Stimulated activated CD8-positive, alpha-beta memory T cell treated with anti-CD3 and anti-CD28 coated beads, Interleukin-7, amount 100 ng/mL, for 24 hours (primary cell): ENCODE results near the gene CC2D2A.
"Not testable (repeated sequence)": the region's sequence is repeated elsewhere in the genome, so short reads cannot be mapped to it uniquely, and the experiment has no call there.

Source experiments
- DNase-seq: peaks from one replicate; pipeline ENCODE4 v3.0.0-alpha.2; 2020; ENCODE audit warnings: low read depth

The CC2D2A gene

DNA sequence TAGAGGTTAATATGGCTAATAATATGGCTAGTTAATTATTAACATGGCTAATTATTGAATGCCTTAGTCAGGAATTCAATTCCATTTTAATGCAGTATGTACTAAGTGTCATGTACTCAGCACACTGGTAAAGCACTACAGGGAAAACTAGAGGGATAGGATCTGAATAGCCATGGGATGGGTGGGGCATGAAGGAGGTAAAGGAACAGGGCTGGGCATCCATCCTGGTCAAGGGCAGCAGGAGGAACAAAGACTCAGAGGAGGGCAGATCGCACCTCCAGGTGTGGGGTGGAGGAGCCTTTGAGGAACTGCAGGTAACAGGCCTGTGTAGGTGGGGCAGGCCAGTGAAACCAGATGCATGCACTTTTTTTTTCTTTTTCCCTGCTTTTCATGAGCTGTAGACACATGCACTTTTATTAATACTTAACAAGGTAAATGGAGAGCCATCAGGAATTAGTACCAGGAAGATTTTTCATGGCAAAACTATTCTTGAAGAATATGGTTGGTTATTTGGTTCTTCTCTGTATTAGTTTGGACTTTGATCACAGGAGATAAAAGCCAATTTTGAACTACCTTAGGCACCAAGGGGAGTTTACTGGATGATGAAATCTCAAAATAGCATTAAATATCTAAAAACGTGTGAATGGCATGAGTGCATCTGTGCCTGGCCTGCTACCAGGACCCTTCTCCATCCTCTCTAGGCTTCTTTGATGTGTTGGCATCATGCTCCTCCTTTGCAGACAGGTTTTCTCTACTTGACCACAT, 88.3 kb downstream of the CC2D2A start:
- no peak for DNase-seq

- DNase-seq: no peak
Observed at GRCh38 chr4:15558561-15558960, 88.9 kb downstream of the CC2D2A start.

DNA sequence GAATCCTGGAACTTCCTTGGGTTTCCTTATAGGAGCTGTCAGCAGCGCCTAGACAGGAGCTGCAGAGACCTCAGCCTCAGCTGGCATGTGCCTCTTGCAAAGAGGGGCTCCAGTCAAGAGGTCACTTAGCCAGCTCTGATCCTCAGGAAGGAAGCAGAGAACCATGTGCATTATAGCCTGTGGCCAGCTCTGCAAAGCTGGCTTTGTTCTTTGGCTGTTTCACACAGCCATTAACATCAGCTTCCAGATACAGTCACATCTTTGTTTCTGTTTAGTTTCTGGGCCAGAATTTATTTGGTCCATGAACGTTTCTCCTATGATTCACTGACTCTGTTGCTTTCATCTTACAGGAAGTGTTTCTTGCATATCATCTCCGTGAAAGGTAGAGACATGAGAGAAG, 92.4 kb downstream of the CC2D2A start:
- no peak for DNase-seq

GRCh38 chr4:15562623-15563022, 92.9 kb downstream of the CC2D2A start:
- no peak for DNase-seq

DNA sequence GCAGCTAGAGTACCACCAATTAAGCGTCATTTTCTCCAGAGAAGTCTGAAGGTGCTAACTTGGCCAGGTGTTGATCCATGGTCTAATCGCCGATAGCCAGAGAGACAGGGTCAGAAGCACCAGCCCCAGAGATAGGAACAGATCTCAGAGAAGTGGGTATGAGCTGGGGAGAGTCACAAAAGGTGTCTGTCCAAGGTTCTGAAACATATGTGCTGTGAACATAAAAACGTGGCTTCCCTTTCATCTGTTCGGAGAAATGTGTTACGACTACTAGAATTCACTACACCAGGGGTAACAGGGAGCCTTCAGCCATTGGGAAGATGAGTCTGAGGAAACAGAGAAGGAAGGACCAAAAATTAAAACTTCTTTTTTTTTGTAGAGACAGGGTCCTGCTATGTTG, 94.2 kb downstream of the CC2D2A start:
- no peak for DNase-seq

- DNase-seq: no peak
Observed at GRCh38 chr4:15568821-15569220, 99.1 kb downstream of the CC2D2A start.

DNA sequence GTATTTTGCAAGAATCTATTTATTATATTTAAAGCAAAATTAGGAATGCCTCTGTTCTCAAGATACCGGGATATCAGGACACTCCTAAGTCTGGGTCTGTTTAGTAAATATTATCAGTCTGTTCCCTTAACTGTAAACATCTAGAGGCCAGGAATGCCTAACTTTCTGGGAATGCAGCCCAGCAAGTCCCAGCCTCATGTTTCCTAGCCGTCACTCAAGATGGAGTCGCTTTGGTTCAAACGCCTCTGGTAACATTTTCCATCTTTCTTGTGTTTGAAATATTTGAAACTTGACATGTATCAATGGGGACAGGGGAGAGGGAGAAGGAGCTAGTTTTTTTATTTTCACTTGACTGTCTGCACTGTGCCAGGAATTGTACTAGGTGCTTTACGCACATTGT, 100.1 kb downstream of the CC2D2A start:
- DNase-seq: no peak

DNA sequence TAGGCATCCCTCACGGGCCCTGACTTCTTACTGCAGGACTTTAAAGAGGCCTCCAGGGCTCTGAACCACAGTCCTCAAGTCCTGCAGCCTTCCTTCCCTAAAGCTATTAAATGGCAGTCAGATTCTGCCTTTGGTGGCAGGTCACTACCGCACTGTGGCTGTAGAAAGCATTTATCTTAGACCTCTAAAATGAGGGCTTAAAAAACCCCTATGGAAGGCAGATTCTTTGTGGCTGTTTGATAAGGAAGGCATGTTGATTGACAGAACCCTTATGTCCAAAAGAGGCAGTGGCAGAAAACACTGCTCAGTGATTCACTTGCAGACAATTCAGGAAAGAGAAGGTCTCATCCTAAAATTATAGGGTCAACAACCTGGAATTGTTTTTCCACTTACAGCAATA, 106.3 kb downstream of the CC2D2A start:
- DNase-seq: no peak

- DNase-seq: no peak
Observed at GRCh38 chr4:15577508-15577907, 107.8 kb downstream of the CC2D2A start.

DNA sequence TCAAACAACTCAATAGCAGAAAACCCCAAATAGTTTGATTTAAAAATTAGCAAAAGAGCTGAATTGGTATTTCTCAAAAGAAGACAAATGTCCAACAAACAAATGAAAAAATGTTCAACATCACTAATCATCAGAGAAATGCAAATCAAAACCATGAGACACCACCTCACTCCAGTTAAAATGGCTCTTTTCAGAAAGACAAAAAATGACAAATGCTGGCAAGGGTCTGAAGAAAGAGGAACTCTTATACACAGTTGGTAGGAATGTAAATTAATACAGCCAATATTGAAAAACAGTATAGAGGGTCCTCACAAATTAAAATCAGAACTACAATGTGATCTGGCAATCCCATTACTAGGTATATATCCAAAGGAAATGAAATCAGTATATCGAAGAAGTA, 115.1 kb downstream of the CC2D2A start:
- no peak for DNase-seq

- DNase-seq: no peak
Observed at GRCh38 chr4:15585331-15585730, 115.6 kb downstream of the CC2D2A start.

DNA sequence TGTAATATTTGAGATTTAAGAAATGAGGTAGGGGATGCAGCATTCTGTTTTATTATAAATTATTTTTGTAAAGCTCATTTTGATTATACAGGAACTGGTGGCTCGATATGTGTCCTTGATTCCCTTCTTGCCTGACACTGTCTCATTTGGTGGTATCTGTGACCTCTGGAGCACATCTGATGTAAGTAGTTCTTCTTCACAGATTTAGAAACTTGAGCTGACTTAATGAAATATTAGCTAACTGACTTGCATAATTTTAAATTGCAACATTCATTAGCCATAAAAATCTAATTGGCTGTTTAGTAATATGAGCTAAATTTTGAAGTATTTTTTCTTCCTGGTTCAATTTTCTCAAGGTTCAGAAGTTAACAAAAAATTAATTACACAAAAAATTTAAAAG, 116.4 kb downstream of the CC2D2A start:
- no peak for DNase-seq

- DNase-seq: no peak
Observed at GRCh38 chr4:15587649-15588048, 118.0 kb downstream of the CC2D2A start.

DNA sequence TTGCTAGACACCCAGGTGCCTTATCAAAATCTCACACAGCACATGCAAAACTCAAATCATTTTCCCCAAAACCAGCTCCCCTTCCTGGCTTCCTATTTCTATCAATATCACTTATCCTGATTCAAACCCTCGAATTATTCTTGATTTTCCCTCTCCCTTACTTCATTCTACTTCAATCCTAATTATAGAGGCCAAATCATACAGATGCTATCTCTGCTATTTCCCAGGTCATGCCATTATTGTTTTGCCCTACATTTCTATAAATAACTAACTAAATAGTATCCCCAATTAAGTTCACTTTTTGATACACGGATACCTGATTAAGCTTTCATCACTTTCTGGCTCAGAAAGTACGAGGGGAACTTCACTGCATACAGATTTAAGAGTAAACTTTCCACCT, 123.1 kb downstream of the CC2D2A start:
- no peak for DNase-seq

DNA sequence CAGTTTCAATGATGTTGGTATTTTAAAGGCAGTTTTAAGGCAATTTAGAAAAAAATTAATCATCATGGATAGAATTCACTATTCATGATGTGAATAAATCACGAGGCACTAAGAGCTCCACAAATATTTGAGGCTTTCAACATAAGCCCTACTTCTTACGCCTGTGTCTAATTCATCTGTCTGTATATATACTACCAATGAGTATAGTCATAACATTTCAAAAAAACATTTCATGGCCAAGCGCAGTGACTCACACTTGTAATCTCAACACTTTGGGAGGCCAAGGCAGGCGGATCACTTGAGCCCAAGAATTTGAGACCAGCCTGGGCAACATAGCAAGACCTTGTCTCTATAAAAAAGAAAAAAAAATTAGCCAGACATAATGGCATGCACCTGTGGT, 129.0 kb downstream of the CC2D2A start:
- no peak for DNase-seq

GRCh38 chr4:15600176-15600575, 130.5 kb downstream of the CC2D2A start:
- no peak for DNase-seq

DNA sequence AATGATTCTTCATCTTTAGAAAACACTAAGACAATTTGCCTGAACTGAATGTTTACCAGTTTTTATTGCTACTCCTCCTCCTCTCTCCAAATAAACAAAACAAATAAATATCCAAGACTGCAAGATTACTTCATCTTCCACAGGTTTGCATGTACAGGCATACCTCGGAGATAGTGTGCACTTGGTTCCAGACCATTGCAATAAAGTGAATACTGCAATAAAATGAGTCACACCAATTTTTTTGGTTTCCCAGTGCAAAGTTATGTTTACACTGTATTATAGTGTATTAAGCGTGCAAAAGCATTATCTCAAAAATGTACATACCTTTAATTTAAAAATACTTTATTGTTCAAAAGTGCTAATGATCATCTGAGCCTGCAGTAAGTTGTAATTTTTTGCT, 132.2 kb downstream of the CC2D2A start:
- no peak for DNase-seq

GRCh38 chr4:15605537-15605936, 135.9 kb downstream of the CC2D2A start:
- no peak for DNase-seq

- no peak for DNase-seq
Observed at GRCh38 chr4:15610855-15611254, 141.2 kb downstream of the CC2D2A start.

DNA sequence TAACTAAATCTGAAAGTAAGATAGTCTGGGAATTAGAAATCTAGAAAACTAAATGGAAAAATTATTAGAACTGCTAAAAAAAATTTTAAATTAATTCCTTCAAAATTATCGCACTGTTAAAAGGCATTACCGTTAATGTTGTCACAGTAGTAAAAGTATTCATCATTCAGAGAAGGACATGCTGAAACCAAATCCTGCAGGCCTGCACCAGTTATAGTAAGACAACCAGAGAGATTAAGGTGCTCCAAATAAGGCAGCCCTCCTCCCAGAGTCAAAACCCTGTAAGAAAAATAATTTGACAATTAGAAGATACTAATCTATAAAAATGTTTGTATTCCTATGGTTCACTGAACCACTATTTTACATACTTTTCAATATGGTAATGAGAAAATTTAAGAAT, 142.5 kb downstream of the CC2D2A start:
- DNase-seq: no peak

DNA sequence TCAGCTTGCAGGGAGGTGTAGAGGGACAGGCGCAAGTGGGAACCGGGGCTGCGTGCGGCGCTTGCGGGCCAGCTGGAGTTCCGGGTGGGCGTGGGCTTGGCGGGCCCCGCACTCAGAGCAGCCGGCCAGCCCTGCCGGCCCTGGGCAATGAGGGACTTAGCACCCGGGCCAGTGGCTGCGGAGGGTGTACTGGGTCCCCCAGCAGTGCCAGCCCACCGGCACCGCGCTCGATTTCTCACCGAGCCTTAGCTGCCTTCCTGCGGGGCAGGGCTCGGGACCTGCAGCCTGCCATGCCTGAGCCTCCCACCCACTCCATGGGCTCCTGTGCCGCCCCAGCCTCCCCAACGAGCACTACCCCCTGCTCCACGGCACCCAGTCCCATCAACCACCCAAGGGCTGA, 145.2 kb downstream of the CC2D2A start:
- not testable (repeated sequence) for DNase-seq

DNA sequence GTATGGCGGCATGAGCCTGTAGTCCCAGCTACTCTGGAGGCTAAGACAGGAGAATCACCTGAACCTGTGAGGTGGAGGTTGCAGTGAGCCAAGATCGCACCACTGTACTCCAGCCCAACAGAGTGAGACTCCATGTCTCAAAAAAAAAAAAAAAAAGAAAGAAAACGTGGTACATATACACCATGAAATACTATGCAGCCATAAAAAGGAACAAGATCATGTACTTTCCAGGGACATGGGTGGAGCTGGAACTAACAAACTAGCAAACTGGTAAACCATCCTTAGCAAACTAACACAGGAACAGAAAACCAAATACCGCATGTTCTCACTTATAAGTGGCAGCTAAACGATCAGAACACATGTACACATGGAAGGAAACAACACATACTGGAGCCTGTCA, 147.7 kb downstream of the CC2D2A start:
- DNase-seq: not testable (repeated sequence)

GRCh38 chr4:15636818-15637217, 167.1 kb downstream of the CC2D2A start:
- DNase-seq: no peak

DNA sequence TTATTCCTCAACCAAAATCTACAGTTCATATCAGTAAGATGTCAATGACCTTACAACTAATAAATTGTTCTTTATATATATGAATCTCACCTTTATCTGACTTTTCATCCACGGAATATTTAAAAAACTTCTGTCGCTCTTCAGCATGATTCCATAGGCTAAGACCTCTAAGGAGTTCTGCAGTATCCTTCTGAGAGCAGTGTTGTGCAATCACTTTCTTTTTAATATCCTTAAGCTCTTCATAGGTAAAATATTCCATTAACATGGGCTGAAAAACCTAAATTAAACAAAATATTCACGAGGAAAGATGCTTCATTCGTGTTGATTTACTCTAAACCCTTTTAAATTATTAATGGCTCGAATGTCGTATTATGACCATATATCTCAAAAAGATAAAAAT, 168.7 kb downstream of the CC2D2A start:
- DNase-seq: no peak

- no peak for DNase-seq
Observed at GRCh38 chr4:15648600-15648999, 178.9 kb downstream of the CC2D2A start.
